ENCODE measurements around the gene KIAA0753. TPM values are rescaled to one million over a fixed set of nuclear protein-coding genes. Genes with fewer than 3 reads are reported as not detected.

Gene KIAA0753
- total and polyA plus RNA-seq, 10 of the 15 experiments (the other 5 are each of a cell fraction or from before 2014, with no cell fraction given): 2.2 to 15.2 (median 7.7) TPM

- TF ChIP-seq GABPA (IDR thresholded peaks at IDR 0.05; ENCODE audit: low read depth) (peak; percentile 69; the same call in 1 of the 2 replicates), EZH2 (IDR thresholded peaks at IDR 0.05; ENCODE audit: borderline replicate concordance, control insufficient read depth, low read depth, low read length) (no peak), NBN (IDR thresholded peaks at IDR 0.05) (peak; percentile 83), ZBTB33 (IDR thresholded peaks at IDR 0.05) (no peak), SMARCA5 (IDR thresholded peaks at IDR 0.05) (no peak), SPI1 (IDR thresholded peaks at IDR 0.05; ENCODE audit: borderline replicate concordance, insufficient read depth, low read depth, low read length) (no peak), POLR2A (IDR thresholded peaks at IDR 0.05; ENCODE audit: low read depth, low read length) (peak; percentile 99), BMI1 (IDR thresholded peaks at IDR 0.05; ENCODE audit: borderline replicate concordance) (peak; percentile 99), PML (IDR thresholded peaks at IDR 0.05; ENCODE audit: low read length) (peak; percentile 94; the same call in 1 of the 2 replicates), RFX5 (IDR thresholded peaks at IDR 0.05; ENCODE audit: low read depth, low read length) (0 out of 2 replicates have a peak, but pooled peaks have one; percentile 19), ELK1 (IDR thresholded peaks at IDR 0.05; ENCODE audit: low read depth, low read length) (peak; percentile 96), NFIC (IDR thresholded peaks at IDR 0.05; ENCODE audit: low read depth, low read length) (no peak), CBX3 (IDR thresholded peaks at IDR 0.05; ENCODE audit: borderline replicate concordance, low read depth) (no peak), HCFC1 (IDR thresholded peaks at IDR 0.05; ENCODE audit: low read length) (peak; percentile 62), RCOR1 (conservative IDR thresholded peaks at IDR 0.05; ENCODE audit: low read depth, low read length) (no peak; the same call in 1 of the 2 replicates), USF1 (IDR thresholded peaks at IDR 0.05; ENCODE audit: borderline replicate concordance, extremely low read length, insufficient read depth, low read depth, low read length) (no peak), ESRRA (IDR thresholded peaks at IDR 0.05; ENCODE audit: low read length) (no peak), MAX (IDR thresholded peaks at IDR 0.05; ENCODE audit: low read depth, low read length) (peak; percentile 83), TARDBP (IDR thresholded peaks at IDR 0.05; ENCODE audit: borderline replicate concordance) (no peak), CHD2 (IDR thresholded peaks at IDR 0.05; ENCODE audit: borderline replicate concordance, low read depth, low read length) (peak; percentile 60; the same call in 1 of the 2 replicates), SIX5 (IDR thresholded peaks at IDR 0.05; ENCODE audit: low read depth, low read length, severe bottlenecking) (no peak), IRF4 (IDR thresholded peaks at IDR 0.05; ENCODE audit: low read depth, low read length) (no peak), JUND (IDR thresholded peaks at IDR 0.05; ENCODE audit: low read depth, low read length) (0 out of 2 replicates have a peak, but pooled peaks have one; percentile 38), SMAD1 (IDR thresholded peaks at IDR 0.05; ENCODE audit: low read depth, partially characterized antibody) (peak; percentile 38)
Measured at GRCh38 chr17:6640536-6641246, at the start of gene KIAA0753, which contains the start of gene TXNDC17 (continued).
